Neural progenitor cell (in vitro differentiated cells): ENCODE results near the gene PHLDA1. TPM values are rescaled to one million over a fixed set of nuclear protein-coding genes. Genes with fewer than 3 reads are reported as not detected.

ENCODE experiments used
- DNase-seq: peaks from one replicate; pipeline ENCODE4 v3.0.0-alpha.2; 2016; ENCODE audit warnings: low spot score
- H2AFZ ChIP-seq: fragments of 200-600 bp; sonication (generic); replicated peaks from 2 replicates; pipeline ENCODE4 v1.6.1; 2016; ENCODE audit warnings: antibody characterized with exemption
- H3F3A ChIP-seq: fragments of 200-600 bp; sonication (generic); 2 replicates; pipeline ENCODE4 v1.6.1; 2016; ENCODE audit warnings: antibody characterized with exemption, low read depth
- H3K27ac ChIP-seq: fragments of 200-600 bp; sonication (generic); 2 replicates; pipeline ENCODE4 v1.5.1; 2016; ENCODE audit warnings: mild to moderate bottlenecking
- H3K27me3 ChIP-seq: fragments of 200-600 bp; sonication (generic); 2 replicates; pipeline ENCODE4 v1.6.1; 2016; ENCODE audit warnings: mild to moderate bottlenecking, moderate library complexity
- H3K36me3 ChIP-seq: fragments of 200-600 bp; sonication (generic); 2 replicates; pipeline ENCODE4 v1.5.1; 2016
- H3K4me1 ChIP-seq: fragments of 200-600 bp; sonication (generic); 2 replicates; pipeline ENCODE4 v1.6.1; 2016; ENCODE audit warnings: mixed run types
- H3K4me2 ChIP-seq: fragments of 200-600 bp; sonication (generic); 2 replicates; pipeline ENCODE4 v1.6.1; 2016
- H3K4me3 ChIP-seq: fragments of 200-600 bp; sonication (generic); 2 replicates; pipeline ENCODE4 v1.5.1; 2016
- H3K79me2 ChIP-seq: fragments of 200-600 bp; sonication (generic); 2 replicates; pipeline ENCODE4 v1.6.1; 2016; ENCODE audit warnings: low read depth
- H3K9ac ChIP-seq: fragments of 200-600 bp; sonication (generic); 2 replicates; pipeline ENCODE4 v1.6.1; 2016
- H3K9me3 ChIP-seq: fragments of 200-600 bp; sonication (generic); 2 replicates; pipeline ENCODE4 v1.5.1; 2016; ENCODE audit warnings: low read depth
- H4K20me1 ChIP-seq: fragments of 200-600 bp; sonication (generic); 2 replicates; pipeline ENCODE4 v1.6.1; 2016; ENCODE audit warnings: low read depth
- H3K27ac Mint-ChIP-seq: 3 replicates; pipeline ENCODE4 v1.8.0; 2021; ENCODE audit warnings: mixed read lengths
- H3K27me3 Mint-ChIP-seq: 2 replicates; pipeline ENCODE4 v1.8.0; 2022; ENCODE audit warnings: low read depth, mild to moderate bottlenecking, inconsistent platforms, moderate library complexity, mixed read lengths; ENCODE audit not compliant: insufficient read depth
- H3K36me3 Mint-ChIP-seq: 3 replicates; pipeline ENCODE4 v1.8.0; 2021; ENCODE audit warnings: mixed read lengths
- H3K4me1 Mint-ChIP-seq: 3 replicates; pipeline ENCODE4 v1.8.0; 2021; ENCODE audit warnings: mixed read lengths
- H3K4me3 Mint-ChIP-seq: 3 replicates; pipeline ENCODE4 v1.8.0; 2021; ENCODE audit warnings: mild to moderate bottlenecking, moderate library complexity, mixed read lengths
- H3K9me3 Mint-ChIP-seq: 3 replicates; pipeline ENCODE4 v1.8.0; 2020; ENCODE audit warnings: mixed read lengths
- CTCF ChIP-seq: fragments of 200-600 bp; sonication (generic); IDR thresholded peaks from 2 replicates; pipeline ENCODE4 v1.5.1; 2017; ENCODE audit warnings: antibody characterized with exemption, mild to moderate bottlenecking
- EZH2 ChIP-seq: fragments of 200-600 bp; sonication (generic); IDR thresholded peaks from 2 replicates; pipeline ENCODE4 v1.6.1; 2017; ENCODE audit warnings: antibody characterized with exemption, mild to moderate bottlenecking, moderate library complexity
- EZH2phosphoT487 ChIP-seq: fragments of 200-600 bp; sonication (generic); IDR thresholded peaks from 2 replicates; pipeline ENCODE4 v1.6.1; 2017; ENCODE audit warnings: antibody characterized with exemption
- total RNA-seq: library from RNA; depleted of rRNA; stranded (reverse); fragments of >200 nt; gene quantifications from 2 replicates; pipeline ENCODE4 v1.2.3, GENCODE V29; 2015; ENCODE audit warnings: low replicate concordance

The PHLDA1 gene
- total RNA-seq, 1 donor from 2014 or later, result 1.1 TPM

- no peak for DNase-seq
- H3K9ac ChIP-seq, result no peak overlapping the region
- H3K27ac ChIP-seq, result no peak overlapping the region
- Mint-ChIP-seq H3K27ac (no peak overlapping the region), H3K9me3 (no peaks in the 10 kb centered on the region), H3K4me1 (no peaks in the 10 kb centered on the region), H3K4me3 (no peak overlapping the region), H3K27me3 (peaks cover 2% of the 10 kb centered on the region), H3K36me3 (peaks cover 30% of the 10 kb centered on the region)
- H3K4me3 ChIP-seq, result no peak overlapping the region
- peaks cover 19% of the 10 kb centered on the region for H4K20me1 ChIP-seq
- no peaks in the 10 kb centered on the region for H3K4me1 ChIP-seq
- no peak for TF ChIP-seq EZH2phosphoT487
- no peak for TF ChIP-seq CTCF
- no peak for TF ChIP-seq EZH2
- H3F3A ChIP-seq, result peaks cover 27% of the 10 kb centered on the region
- no peak overlapping the region for H3K4me2 ChIP-seq
- H3K36me3 ChIP-seq, result peaks cover 48% of the 10 kb centered on the region
- no peaks in the 10 kb centered on the region for H3K27me3 ChIP-seq
- H2AFZ ChIP-seq, result no peak overlapping the region
- no peaks in the 10 kb centered on the region for H3K9me3 ChIP-seq
- peaks cover 7% of the 10 kb centered on the region for H3K79me2 ChIP-seq
Measured at GRCh38 chr12:76047742-76048141, 16.2 kb upstream of the PHLDA1 start.

- Mint-ChIP-seq H3K4me3 (no peak overlapping the region), H3K36me3 (peaks cover 26% of the 10 kb centered on the region), H3K27ac (no peak overlapping the region), H3K9me3 (no peaks in the 10 kb centered on the region), H3K4me1 (no peaks in the 10 kb centered on the region), H3K27me3 (peaks cover 2% of the 10 kb centered on the region)
- H3K4me3 ChIP-seq, result no peak overlapping the region
- H3K36me3 ChIP-seq, result peaks cover 42% of the 10 kb centered on the region
- DNase-seq, result no peak
- peaks cover 4% of the 10 kb centered on the region for H3K79me2 ChIP-seq
- H3K27ac ChIP-seq, result no peak overlapping the region
- no peak overlapping the region for H3K9ac ChIP-seq
- TF ChIP-seq EZH2phosphoT487, result no peak
- no peaks in the 10 kb centered on the region for H3K27me3 ChIP-seq
- H3F3A ChIP-seq, result peaks cover 33% of the 10 kb centered on the region
- H4K20me1 ChIP-seq, result peaks cover 12% of the 10 kb centered on the region
- H3K4me2 ChIP-seq, result no peak overlapping the region
- H3K9me3 ChIP-seq, result no peaks in the 10 kb centered on the region
- no peak overlapping the region for H2AFZ ChIP-seq
- no peaks in the 10 kb centered on the region for H3K4me1 ChIP-seq
Measured at GRCh38 chr12:76047060-76047459, 15.5 kb upstream of the PHLDA1 start.

- Histone ChIP-seq H3K9ac (no peak overlapping the region), H3K4me2 (no peak overlapping the region), H3K4me1 (no peaks in the 10 kb centered on the region), H3K79me2 (no peaks in the 10 kb centered on the region), H3K27me3 (no peaks in the 10 kb centered on the region), H3K9me3 (no peaks in the 10 kb centered on the region), H4K20me1 (peaks cover 26% of the 10 kb centered on the region), H2AFZ (no peak overlapping the region), H3F3A (peaks cover 56% of the 10 kb centered on the region), H3K4me3 (no peak overlapping the region), H3K27ac (no peak overlapping the region), H3K36me3 (peaks cover 18% of the 10 kb centered on the region)
- H3K36me3 Mint-ChIP-seq, result peaks cover 13% of the 10 kb centered on the region
- peaks cover 4% of the 10 kb centered on the region for H3K27me3 Mint-ChIP-seq
- no peak overlapping the region for H3K4me3 Mint-ChIP-seq
- no peak overlapping the region for H3K27ac Mint-ChIP-seq
- H3K4me1 Mint-ChIP-seq, result no peaks in the 10 kb centered on the region
- no peaks in the 10 kb centered on the region for H3K9me3 Mint-ChIP-seq
- no peak for DNase-seq
- TF ChIP-seq EZH2phosphoT487 (no peak), CTCF (no peak), EZH2 (no peak)
Measured at GRCh38 chr12:76043377-76043776, 11.8 kb upstream of the PHLDA1 start.

- H3K4me1 ChIP-seq, result peaks cover 12% of the 10 kb centered on the region
- no peaks in the 10 kb centered on the region for H3K79me2 ChIP-seq
- H3K27me3 ChIP-seq, result no peaks in the 10 kb centered on the region
- no peak for TF ChIP-seq EZH2
- TF ChIP-seq CTCF, result no peak
- no peak for TF ChIP-seq EZH2phosphoT487
- no peak overlapping the region for H3K4me3 ChIP-seq
- no peak overlapping the region for H3K4me2 ChIP-seq
- Mint-ChIP-seq H3K9me3 (no peaks in the 10 kb centered on the region), H3K27me3 (peaks cover 4% of the 10 kb centered on the region), H3K4me3 (no peak overlapping the region), H3K4me1 (peaks cover 8% of the 10 kb centered on the region), H3K27ac (no peak overlapping the region), H3K36me3 (peaks cover 13% of the 10 kb centered on the region)
- DNase-seq, result no peak
- H4K20me1 ChIP-seq, result peaks cover 35% of the 10 kb centered on the region
- H3K36me3 ChIP-seq, result peaks cover 9% of the 10 kb centered on the region
- no peaks in the 10 kb centered on the region for H3K9me3 ChIP-seq
- no peak overlapping the region for H3K9ac ChIP-seq
- H3F3A ChIP-seq, result peaks cover 61% of the 10 kb centered on the region
- no peak overlapping the region for H2AFZ ChIP-seq
- no peak overlapping the region for H3K27ac ChIP-seq
Measured at GRCh38 chr12:76042147-76042546, 10.6 kb upstream of the PHLDA1 start.
